Memory B cell (primary cell): ENCODE measurements around the gene RDH11.

Experiments
- ATAC-seq: fragments of 150-1000 bp; cut with Tn5 transposase; 2 replicates; pipeline ENCODE4 v1.10.0; 2021; ENCODE audit warnings: low read depth, mild to moderate bottlenecking, moderate library complexity
- DNase-seq, 2 donors: peaks; one replicate each; pipeline ENCODE4 v3.0.0; 2022; ENCODE audit warnings: low spot score in 2 of 2
- H3K27ac Mint-ChIP-seq: one replicate; pipeline ENCODE4 v1.8.0; 2022; ENCODE audit warnings: mild to moderate bottlenecking, moderate library complexity, mixed read lengths
- H3K27me3 Mint-ChIP-seq: one replicate; pipeline ENCODE4 v1.8.0; 2022; ENCODE audit warnings: mixed read lengths
- H3K36me3 Mint-ChIP-seq: one replicate; pipeline ENCODE4 v1.8.0; 2022; ENCODE audit warnings: mild to moderate bottlenecking, mixed read lengths
- H3K4me1 Mint-ChIP-seq: one replicate; pipeline ENCODE4 v1.8.0; 2022; ENCODE audit warnings: mixed read lengths
- H3K4me3 Mint-ChIP-seq: one replicate; pipeline ENCODE4 v1.8.0; 2022; ENCODE audit warnings: mild to moderate bottlenecking, moderate library complexity, mixed read lengths
- H3K9me3 Mint-ChIP-seq: one replicate; pipeline ENCODE4 v1.8.0; 2022; ENCODE audit warnings: mixed read lengths

The RDH11 gene

DNA sequence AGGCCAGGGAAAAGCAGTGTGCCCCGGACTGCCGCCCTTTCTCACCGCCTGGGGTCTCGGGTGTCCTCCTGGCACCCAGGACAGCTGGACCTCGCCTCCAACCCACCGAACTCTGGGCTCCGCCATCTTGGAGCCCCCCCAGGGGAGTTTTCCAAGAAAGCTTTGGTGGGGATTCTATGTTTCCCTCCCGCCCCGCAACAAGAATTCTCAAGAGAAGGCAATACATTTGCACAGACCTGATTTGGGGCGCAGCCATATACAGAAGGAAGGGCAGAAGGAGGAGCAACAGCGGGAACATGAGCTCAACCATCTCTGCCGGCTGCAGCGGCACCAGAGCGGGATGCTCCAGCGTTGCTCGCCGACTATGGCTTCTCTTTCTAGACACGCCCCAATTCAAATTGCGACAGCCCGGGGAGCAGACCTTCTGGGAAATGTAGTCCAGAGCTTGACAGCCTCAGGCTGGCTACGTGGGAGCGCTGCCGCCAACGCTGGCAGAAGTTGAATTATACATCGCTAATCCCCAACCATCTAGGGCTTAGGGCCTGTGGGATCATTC, at the start of gene RDH11:
Gene RDH11, minus strand, starts transcription at position 371 of the 556 bp plus-strand sequence. Its CDS starts 61 bp downstream, at position 310.
- H3K36me3 Mint-ChIP-seq, result peaks cover 9% of the 10 kb centered on the region
- no peaks in the 10 kb centered on the region for H3K9me3 Mint-ChIP-seq

DNA sequence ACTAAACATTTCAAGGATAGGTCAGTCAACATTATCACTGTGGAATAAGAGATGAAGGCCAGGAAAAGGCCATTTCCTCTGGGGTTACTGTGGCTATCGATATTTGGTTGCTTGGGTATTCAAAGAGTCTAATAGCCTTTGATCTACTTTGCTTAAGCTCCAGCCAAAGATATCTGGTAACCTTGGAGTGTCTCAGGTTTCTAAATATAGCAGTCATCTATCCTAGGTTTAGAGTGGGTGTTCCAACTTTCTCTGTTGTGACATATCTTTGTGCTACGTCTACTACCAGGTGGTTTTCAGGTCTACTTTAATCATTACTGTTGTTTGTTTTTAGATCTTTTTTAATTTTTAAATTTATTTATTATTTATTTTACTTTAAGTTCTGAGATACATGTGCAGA, 48.5 kb upstream of the RDH11 start:
- H3K4me1 Mint-ChIP-seq, result no peaks in the 10 kb centered on the region
- H3K4me3 Mint-ChIP-seq, result no peak overlapping the region
- no peaks in the 10 kb centered on the region for H3K27me3 Mint-ChIP-seq
- no peak overlapping the region for H3K27ac Mint-ChIP-seq
- peaks cover 21% of the 10 kb centered on the region for H3K36me3 Mint-ChIP-seq
- no peak for DNase-seq
- peaks cover 2% of the 10 kb centered on the region for H3K9me3 Mint-ChIP-seq
- ATAC-seq, result no peak

More for the DNA sequence above, at the start of gene RDH11:
- peak; percentile 95 for ATAC-seq
- peak within 1 kb of the TSS; percentile 82 for H3K27ac Mint-ChIP-seq
- peak within 1 kb of the TSS; percentile 85 for H3K4me3 Mint-ChIP-seq
- H3K4me1 Mint-ChIP-seq, result peaks cover 6% of the 10 kb centered on the region
- peak; percentile 55 to 66 for DNase-seq
- H3K27me3 Mint-ChIP-seq, result no peaks in the 10 kb centered on the region

DNA sequence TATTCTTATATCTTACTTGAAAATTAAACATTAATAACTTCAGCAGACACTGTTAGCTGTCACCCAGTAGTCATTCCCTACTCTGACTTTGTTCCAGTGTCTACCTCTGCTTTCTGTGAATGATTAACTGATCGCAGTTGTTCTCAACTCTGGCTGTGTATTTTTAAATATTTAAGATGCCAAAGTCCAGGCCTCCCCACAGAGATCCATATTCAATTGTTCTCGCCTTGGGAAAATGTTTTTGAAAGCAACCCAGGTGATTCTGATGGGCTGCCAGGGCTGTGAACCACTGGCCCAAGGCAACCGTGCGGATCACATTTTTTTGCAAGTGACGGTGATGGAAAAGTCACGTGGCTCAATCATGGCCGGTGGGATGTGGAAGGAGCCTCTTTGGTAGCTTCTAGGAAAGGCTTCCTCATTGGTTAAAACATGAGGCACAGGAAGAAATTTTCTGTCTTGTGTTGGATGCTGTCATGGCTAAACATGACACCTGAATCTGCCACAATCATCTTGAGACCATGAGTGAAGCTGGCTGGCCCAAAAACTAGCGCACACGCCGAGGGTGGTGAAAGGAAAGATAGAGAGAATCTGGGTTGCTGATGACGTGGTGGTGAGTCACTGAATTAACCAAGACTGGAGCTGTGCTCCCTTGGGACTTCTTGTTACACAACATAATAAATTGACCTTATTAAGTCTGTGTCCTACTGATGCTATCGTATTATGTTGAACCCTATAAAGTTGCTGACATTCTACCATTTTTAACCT, 43.4 kb upstream of the RDH11 start:
- H3K27me3 Mint-ChIP-seq, result no peaks in the 10 kb centered on the region
- DNase-seq, result no peak
- H3K36me3 Mint-ChIP-seq, result no peaks in the 10 kb centered on the region
- no peak overlapping the region for H3K27ac Mint-ChIP-seq
- no peaks in the 10 kb centered on the region for H3K4me1 Mint-ChIP-seq
- peak; percentile 52 for ATAC-seq
- no peak overlapping the region for H3K4me3 Mint-ChIP-seq
- peaks cover 2% of the 10 kb centered on the region for H3K9me3 Mint-ChIP-seq

GRCh38 chr14:67736771-67737170, 41.2 kb upstream of the RDH11 start:
- Mint-ChIP-seq H3K27ac (no peak overlapping the region), H3K4me1 (no peaks in the 10 kb centered on the region), H3K9me3 (no peaks in the 10 kb centered on the region), H3K27me3 (no peaks in the 10 kb centered on the region), H3K4me3 (no peak overlapping the region), H3K36me3 (no peaks in the 10 kb centered on the region)
- DNase-seq, result no peak
- ATAC-seq, result no peak

DNA sequence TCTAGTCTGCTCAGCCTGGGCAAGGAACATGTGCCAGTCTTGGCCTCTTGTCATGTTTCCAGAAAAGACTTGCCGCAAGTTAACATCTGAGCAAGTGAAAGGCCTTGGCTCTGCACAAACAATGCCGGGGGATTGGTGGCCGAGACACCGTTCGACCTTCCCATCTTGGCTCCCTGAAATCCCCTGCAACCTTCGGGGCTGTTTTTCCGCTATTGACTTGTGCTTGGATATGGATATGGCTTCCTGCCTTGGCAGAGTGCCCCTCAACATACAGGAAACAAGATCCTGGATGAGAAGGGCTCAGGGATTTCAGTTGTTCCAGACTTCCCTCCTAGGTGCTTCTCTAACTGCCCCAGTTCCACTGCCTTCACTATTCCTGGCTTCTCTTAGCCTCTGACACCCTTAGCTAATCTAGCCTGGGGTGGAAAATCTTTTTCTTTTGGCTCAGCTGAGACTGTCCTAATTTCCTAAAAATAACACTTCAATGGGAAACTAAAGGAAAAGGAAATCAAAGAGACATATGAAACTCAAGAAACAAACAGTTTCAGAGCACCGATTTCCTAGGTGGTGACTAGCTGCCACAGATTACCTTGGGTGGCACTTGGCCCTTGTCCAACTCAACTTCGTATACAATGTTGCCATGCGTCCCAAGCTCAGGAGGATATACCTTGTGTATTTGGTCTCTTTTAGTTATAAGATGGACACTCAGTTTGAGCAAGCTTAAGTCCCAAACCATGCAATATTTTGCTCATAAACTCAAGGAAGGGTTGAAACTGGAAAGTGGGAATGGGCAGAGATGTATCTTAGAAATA, 40.0 kb upstream of the RDH11 start:
- DNase-seq (no peak), ATAC-seq (no peak)
- Mint-ChIP-seq H3K4me3 (no peak overlapping the region), H3K4me1 (no peaks in the 10 kb centered on the region), H3K27me3 (no peaks in the 10 kb centered on the region), H3K27ac (no peak overlapping the region), H3K9me3 (no peaks in the 10 kb centered on the region), H3K36me3 (no peaks in the 10 kb centered on the region)

- ATAC-seq, result no peak
- no peak overlapping the region for H3K4me3 Mint-ChIP-seq
- H3K9me3 Mint-ChIP-seq, result no peaks in the 10 kb centered on the region
- H3K4me1 Mint-ChIP-seq, result no peaks in the 10 kb centered on the region
- no peak overlapping the region for H3K27ac Mint-ChIP-seq
- no peaks in the 10 kb centered on the region for H3K27me3 Mint-ChIP-seq
- no peaks in the 10 kb centered on the region for H3K36me3 Mint-ChIP-seq
- DNase-seq, result no peak
These were observed 39.1 kb upstream of the RDH11 start for GRCh38 chr14:67734675-67735074.

DNA sequence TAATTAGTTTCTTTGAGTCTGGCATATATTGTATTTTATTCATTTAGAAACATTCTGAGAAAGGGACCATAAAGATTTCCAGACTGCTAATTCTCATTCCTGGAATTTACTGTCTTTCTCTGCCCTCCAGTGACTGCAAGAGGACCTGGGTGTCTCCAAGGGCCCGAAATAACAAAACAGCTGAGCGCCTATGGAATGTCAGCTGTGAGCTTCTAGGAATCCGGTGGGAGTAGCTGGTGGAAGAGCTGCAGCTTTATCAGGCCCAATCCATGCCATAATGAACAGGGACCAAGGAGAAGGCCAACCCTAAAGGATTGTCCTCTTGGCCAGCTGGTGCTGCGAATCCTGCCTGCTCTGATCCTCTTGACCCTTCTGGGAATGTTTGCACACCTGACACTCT, 38.1 kb upstream of the RDH11 start:
- no peak for ATAC-seq
- H3K4me3 Mint-ChIP-seq, result no peak overlapping the region
- DNase-seq, result no peak
- no peaks in the 10 kb centered on the region for H3K9me3 Mint-ChIP-seq
- no peaks in the 10 kb centered on the region for H3K4me1 Mint-ChIP-seq
- H3K36me3 Mint-ChIP-seq, result no peaks in the 10 kb centered on the region
- no peaks in the 10 kb centered on the region for H3K27me3 Mint-ChIP-seq
- no peak overlapping the region for H3K27ac Mint-ChIP-seq

DNA sequence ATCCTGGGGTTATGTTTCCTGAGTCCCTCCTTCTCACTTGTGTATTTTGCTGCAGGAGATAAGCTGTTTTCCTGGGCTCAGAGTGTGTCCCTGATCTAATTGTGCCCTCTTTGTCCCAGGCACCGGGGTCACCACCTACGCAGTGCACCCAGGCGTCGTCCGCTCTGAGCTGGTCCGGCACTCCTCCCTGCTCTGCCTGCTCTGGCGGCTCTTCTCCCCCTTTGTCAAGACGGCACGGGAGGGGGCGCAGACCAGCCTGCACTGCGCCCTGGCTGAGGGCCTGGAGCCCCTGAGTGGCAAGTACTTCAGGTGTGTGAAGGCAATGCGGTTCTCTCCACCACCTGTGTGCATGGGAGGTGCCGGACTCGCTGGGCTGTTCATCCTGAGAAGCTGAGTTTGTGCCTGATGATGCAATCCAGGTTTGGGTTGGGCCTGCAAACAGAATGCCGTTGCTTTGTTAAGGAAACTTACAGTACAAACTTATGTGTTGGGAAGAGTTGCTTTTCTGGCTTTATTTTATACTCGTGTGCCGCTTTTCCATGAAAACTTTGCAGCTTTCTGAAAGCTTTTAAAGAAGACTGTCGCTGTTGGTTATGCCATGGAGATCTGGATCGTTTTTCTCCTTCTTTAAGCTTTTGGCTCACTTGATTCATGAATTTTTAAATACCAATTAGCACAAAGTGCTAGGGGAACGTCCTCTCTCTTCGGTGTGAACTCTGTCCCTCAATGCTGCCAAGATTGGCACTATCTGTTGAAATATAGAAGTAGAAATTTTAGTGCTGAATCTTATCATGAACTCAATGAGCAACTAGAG, 33.7 kb upstream of the RDH11 start:
- Mint-ChIP-seq H3K27me3 (peaks cover 1% of the 10 kb centered on the region), H3K36me3 (no peaks in the 10 kb centered on the region), H3K4me3 (no peak overlapping the region), H3K9me3 (no peaks in the 10 kb centered on the region), H3K27ac (no peak overlapping the region), H3K4me1 (no peaks in the 10 kb centered on the region)
- ATAC-seq (no peak), DNase-seq (no peak)

GRCh38 chr14:67728258-67728657, 32.7 kb upstream of the RDH11 start:
- no peaks in the 10 kb centered on the region for H3K36me3 Mint-ChIP-seq
- no peak overlapping the region for H3K27ac Mint-ChIP-seq
- no peaks in the 10 kb centered on the region for H3K4me1 Mint-ChIP-seq
- ATAC-seq (no peak), DNase-seq (no peak)
- H3K9me3 Mint-ChIP-seq, result no peaks in the 10 kb centered on the region
- peaks cover 2% of the 10 kb centered on the region for H3K27me3 Mint-ChIP-seq
- H3K4me3 Mint-ChIP-seq, result no peak overlapping the region

DNA sequence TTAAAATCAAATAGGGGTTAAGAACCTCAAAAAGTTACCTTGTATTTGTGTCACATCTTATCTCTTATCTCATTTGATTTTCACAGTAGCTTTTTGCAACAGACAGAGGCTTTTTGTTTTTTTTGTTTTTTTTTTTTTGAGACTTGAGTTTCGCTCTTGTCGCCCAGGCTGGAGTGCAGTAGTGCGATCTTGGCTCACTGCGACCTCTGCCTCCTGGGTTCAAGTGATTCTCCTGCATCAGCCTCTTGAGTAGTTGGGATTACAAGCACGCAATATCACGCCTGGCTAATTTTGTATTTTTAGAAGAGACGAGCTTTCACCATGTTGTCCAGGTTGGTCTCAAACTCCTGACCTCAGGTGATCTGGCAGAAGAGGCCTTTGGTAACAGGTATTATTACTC, 31.8 kb upstream of the RDH11 start:
- peaks cover 4% of the 10 kb centered on the region for H3K27me3 Mint-ChIP-seq
- no peaks in the 10 kb centered on the region for H3K36me3 Mint-ChIP-seq
- H3K4me1 Mint-ChIP-seq, result peaks cover 3% of the 10 kb centered on the region
- H3K4me3 Mint-ChIP-seq, result no peak overlapping the region
- DNase-seq (no peak), ATAC-seq (no peak)
- H3K27ac Mint-ChIP-seq, result no peak overlapping the region
- H3K9me3 Mint-ChIP-seq, result no peaks in the 10 kb centered on the region

DNA sequence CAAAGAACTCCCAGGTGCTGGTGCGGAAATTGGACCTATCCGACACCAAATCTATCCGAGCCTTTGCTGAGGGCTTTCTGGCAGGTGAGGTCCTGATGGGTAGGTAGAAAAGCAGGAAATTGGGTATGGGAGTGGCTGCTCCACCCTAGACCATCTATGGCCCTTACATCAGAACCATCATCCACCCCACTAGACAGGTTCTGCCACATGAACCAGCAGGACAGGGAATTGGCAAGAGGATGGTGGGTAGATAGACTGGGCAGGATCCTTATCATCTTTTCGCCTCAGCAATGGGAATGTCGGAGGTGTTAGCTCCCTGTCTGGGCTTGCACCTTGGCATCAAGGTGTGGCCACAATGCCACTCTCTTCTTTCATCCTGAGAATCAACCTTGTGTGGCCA, 29.6 kb upstream of the RDH11 start:
- H3K27ac Mint-ChIP-seq, result no peak overlapping the region
- no peak for ATAC-seq
- peaks cover 6% of the 10 kb centered on the region for H3K27me3 Mint-ChIP-seq
- no peaks in the 10 kb centered on the region for H3K9me3 Mint-ChIP-seq
- no peak for DNase-seq
- peaks cover 3% of the 10 kb centered on the region for H3K4me1 Mint-ChIP-seq
- H3K36me3 Mint-ChIP-seq, result no peaks in the 10 kb centered on the region
- no peak overlapping the region for H3K4me3 Mint-ChIP-seq

DNA sequence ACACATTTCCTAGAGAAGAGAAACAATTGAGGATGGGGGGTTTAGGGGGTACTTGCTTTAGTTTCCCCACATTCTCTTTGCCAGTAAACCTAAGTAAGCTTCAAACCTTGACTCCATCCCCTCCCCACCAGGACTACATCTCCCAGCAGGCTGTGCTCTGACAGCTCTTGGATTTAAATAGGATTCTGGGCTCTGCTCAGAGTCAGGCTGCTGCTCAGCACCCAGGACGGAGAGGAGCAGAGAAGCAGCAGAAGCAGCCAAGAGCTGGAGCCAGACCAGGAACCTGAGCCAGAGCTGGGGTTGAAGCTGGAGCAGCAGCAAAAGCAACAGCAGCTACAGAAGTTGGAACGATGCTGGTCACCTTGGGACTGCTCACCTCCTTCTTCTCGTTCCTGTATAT, 26.7 kb upstream of the RDH11 start:
- Mint-ChIP-seq H3K27ac (no peak overlapping the region), H3K4me3 (no peak overlapping the region), H3K36me3 (no peaks in the 10 kb centered on the region), H3K27me3 (peaks cover 6% of the 10 kb centered on the region), H3K9me3 (no peaks in the 10 kb centered on the region), H3K4me1 (peaks cover 3% of the 10 kb centered on the region)
- ATAC-seq (no peak), DNase-seq (no peak)

DNA sequence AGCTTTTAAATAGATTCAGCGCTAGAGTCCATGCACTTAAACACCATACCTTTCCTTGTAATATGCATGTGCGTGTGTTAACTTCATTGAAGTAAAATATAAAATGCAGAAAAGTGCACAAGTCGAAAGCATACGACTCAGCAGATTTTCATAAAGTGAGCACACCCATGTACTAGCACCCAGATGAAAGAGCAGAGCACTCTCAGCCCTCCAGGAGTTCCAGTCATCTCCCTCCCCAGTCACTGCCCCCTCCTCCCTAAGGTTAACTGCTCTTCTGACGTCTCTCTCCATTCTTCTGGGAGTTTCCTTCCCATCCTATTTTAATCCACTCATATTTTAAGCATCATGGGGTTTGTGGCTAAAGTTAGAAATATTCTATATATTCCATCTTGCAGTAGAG, 26.3 kb upstream of the RDH11 start:
- DNase-seq, result no peak
- Mint-ChIP-seq H3K27me3 (peaks cover 6% of the 10 kb centered on the region), H3K4me3 (no peak overlapping the region), H3K27ac (no peak overlapping the region), H3K36me3 (no peaks in the 10 kb centered on the region), H3K9me3 (no peaks in the 10 kb centered on the region), H3K4me1 (peaks cover 3% of the 10 kb centered on the region)
- ATAC-seq, result no peak

- H3K4me1 Mint-ChIP-seq, result peaks cover 3% of the 10 kb centered on the region
These were observed 24.3 kb upstream of the RDH11 start for GRCh38 chr14:67719866-67720265.

More at GRCh38 chr14:67719866-67720265, 24.3 kb upstream of the RDH11 start:
- H3K4me3 Mint-ChIP-seq, result no peak overlapping the region
- H3K27ac Mint-ChIP-seq, result no peak overlapping the region
- H3K36me3 Mint-ChIP-seq, result no peaks in the 10 kb centered on the region
- H3K27me3 Mint-ChIP-seq, result peaks cover 6% of the 10 kb centered on the region
- ATAC-seq (no peak), DNase-seq (no peak)
- H3K9me3 Mint-ChIP-seq, result no peaks in the 10 kb centered on the region
